ENCODE results near the gene MRPL28.

Gene MRPL28

GRCh38 chr16:360698-361336 is 9.5 kb downstream of the MRPL28 start:
- DNase-seq (ENCODE audit: low read depth, low spot score): no peak
- H3K4me3 ChIP-seq: no peak overlapping the region
- no peaks in the 10 kb centered on the region for H3K36me3 ChIP-seq (ENCODE audit: insufficient read depth, low read length)
- no peak overlapping the region for H3K27ac ChIP-seq
- no peaks in the 10 kb centered on the region for H3K9me3 ChIP-seq (ENCODE audit: low read depth, low read length)
- no peak for TF ChIP-seq FOXP2 (optimal IDR thresholded peaks at IDR 0.05; ENCODE audit: control extremely low read depth, extremely low read length, insufficient read depth)
- no peak overlapping the region for H3K9ac ChIP-seq (ENCODE audit: insufficient read length)

DNA sequence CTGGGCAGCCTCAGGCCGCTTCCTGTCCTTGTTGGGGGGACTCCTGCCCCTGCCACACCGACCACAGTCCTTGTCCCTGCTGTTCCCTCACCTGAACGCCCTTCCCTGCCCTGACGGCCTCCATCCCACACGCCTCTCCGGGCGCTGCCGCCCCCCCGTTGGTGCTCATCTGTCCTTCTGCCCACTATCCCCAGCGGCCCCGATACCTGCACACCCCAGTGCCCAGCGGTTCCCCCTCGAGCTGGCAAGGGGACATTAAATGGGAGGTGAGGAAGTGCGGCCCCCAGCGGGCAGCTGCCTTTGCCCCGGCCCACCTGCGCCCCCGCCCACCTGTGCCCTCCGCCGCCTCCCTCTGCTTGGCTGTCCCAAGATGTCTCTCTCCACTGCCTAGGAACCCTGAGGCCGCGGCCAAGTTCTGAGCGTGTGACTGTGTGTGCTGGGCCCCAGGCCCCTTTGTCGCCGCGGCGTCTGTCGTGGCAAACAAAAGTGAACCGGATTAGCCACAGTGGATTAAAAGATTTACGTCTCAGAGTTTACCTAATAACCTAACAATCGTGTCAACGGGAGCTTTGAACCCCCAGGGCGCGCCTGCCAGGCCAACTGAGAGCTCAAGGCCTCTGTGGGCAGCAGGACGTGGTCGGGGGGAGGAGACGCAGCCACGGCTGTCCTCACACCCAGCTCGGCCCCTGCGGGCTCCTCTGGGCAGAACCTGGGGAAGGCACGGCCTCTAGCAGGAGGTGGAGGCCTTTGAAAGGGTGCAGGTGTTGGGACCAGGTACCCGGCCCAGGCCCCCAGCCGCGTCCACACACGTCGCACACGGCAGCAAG is 10.3 kb downstream of the MRPL28 start:
- H3K36me3 ChIP-seq (ENCODE audit: insufficient read depth, low read length): no peaks in the 10 kb centered on the region
- no peak overlapping the region for H3K4me3 ChIP-seq
- no peak overlapping the region for H3K9ac ChIP-seq (ENCODE audit: insufficient read length)
- no peak for TF ChIP-seq EZH2 (IDR thresholded peaks at IDR 0.05)
- no peak for TF ChIP-seq FOXP2 (optimal IDR thresholded peaks at IDR 0.05; ENCODE audit: control extremely low read depth, extremely low read length, insufficient read depth)
- no peak for TF ChIP-seq POLR2AphosphoS5 (IDR thresholded peaks at IDR 0.05; ENCODE audit: borderline replicate concordance, low read depth, low read length)
- DNase-seq (ENCODE audit: low read depth, low spot score): no peak
- H3K9me3 ChIP-seq (ENCODE audit: low read depth, low read length): no peaks in the 10 kb centered on the region
- H3K27ac ChIP-seq: no peak overlapping the region

DNA sequence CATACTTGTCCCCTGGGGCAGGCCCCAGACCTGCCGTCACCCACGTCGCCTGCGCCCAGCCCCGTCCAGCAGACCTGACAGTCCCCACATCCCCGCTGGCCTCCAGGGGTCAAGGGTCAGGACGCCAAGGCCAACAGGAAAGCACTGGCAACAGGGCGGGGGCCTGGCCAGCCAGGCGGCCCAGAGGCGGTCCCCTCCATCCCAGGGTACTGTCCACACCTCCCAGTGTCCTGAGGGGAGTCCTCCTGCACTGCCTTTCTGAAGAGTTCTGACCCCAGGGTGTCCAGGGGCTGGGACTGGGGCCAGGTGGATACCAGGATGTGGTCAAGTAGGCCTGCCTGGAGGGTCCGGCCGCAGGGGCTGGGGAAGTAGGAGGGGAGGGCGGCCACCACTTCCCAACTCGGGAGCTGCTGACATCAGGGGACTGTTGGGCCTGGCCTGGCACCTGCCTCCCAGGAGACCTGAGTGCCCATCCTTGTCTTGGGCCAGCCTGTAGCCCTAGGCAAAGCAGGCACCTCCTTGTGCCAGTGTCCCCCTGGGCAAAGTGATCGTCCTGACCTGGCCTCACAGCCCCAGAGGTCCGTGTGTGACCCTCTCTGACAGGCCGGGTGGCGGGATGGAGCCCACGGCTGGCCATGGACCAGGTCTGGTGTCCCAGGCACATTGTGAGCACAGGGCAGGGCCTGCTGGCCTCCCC is 11.1 kb downstream of the MRPL28 start:
- Histone ChIP-seq H3K36me3 (ENCODE audit: insufficient read depth, low read length) (no peaks in the 10 kb centered on the region), H3K9me3 (ENCODE audit: low read depth, low read length) (no peaks in the 10 kb centered on the region), H3K9ac (ENCODE audit: insufficient read length) (no peak overlapping the region), H3K4me3 (no peak overlapping the region), H3K27ac (no peak overlapping the region)
- no peak for DNase-seq (ENCODE audit: low read depth, low spot score)
- TF ChIP-seq FOXP2 (optimal IDR thresholded peaks at IDR 0.05; ENCODE audit: control extremely low read depth, extremely low read length, insufficient read depth) (no peak), EZH2 (IDR thresholded peaks at IDR 0.05) (no peak), POLR2AphosphoS5 (IDR thresholded peaks at IDR 0.05; ENCODE audit: borderline replicate concordance, low read depth, low read length) (no peak)

- Histone ChIP-seq H3K9me3 (ENCODE audit: low read depth, low read length) (no peaks in the 10 kb centered on the region), H3K36me3 (ENCODE audit: insufficient read depth, low read length) (no peaks in the 10 kb centered on the region), H3K27ac (no peak overlapping the region), H3K4me3 (no peak overlapping the region), H3K9ac (ENCODE audit: insufficient read length) (no peak overlapping the region)
- no peak for DNase-seq (ENCODE audit: low read depth, low spot score)
- TF ChIP-seq EZH2 (IDR thresholded peaks at IDR 0.05): no peak
These were observed 13.6 kb downstream of the MRPL28 start for GRCh38 chr16:356741-357140.

- no peaks in the 10 kb centered on the region for H3K9me3 ChIP-seq (ENCODE audit: low read depth, low read length)
- no peak for DNase-seq (ENCODE audit: low read depth, low spot score)
- no peak overlapping the region for H3K9ac ChIP-seq (ENCODE audit: insufficient read length)
- no peak overlapping the region for H3K27ac ChIP-seq
- H3K36me3 ChIP-seq (ENCODE audit: insufficient read depth, low read length): peaks cover 8% of the 10 kb centered on the region
- H3K4me3 ChIP-seq: no peak overlapping the region
- TF ChIP-seq POLR2AphosphoS5 (IDR thresholded peaks at IDR 0.05; ENCODE audit: borderline replicate concordance, low read depth, low read length) (no peak), EZH2 (IDR thresholded peaks at IDR 0.05) (no peak), FOXP2 (optimal IDR thresholded peaks at IDR 0.05; ENCODE audit: control extremely low read depth, extremely low read length, insufficient read depth) (no peak)
These were observed 15.3 kb downstream of the MRPL28 start for GRCh38 chr16:354971-355461.

DNA sequence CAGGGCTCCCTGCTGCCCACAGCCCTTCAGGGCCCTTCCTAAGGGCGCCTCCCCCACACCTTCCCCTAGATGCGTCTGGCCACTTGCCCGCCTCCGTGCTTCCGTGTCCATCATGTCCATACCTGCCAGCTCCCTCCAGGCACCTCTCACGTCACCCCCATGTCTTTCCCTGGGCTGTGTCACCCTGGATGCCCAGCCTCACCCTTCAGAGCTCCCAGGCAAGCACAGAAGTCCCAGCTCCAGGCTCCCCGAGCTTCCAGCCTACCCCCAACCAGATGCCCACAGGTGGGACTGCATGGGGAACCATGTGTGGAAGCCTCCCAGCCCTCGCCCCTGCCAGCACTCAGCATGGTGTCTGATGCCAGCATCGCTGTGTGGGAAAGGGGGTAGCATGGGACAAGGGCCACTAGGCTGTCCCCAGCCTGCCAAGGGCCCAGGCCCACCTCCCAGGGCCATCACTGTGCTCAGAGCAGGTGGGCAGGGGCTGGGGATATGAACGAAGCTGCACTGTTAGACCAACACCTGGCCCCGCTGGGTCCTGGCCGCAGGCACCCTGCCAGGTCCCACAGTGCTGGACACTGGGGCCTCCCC is 16.0 kb downstream of the MRPL28 start:
- H3K4me3 ChIP-seq: no peak overlapping the region
- no peak overlapping the region for H3K9ac ChIP-seq (ENCODE audit: insufficient read length)
- H3K9me3 ChIP-seq (ENCODE audit: low read depth, low read length): no peaks in the 10 kb centered on the region
- H3K27ac ChIP-seq: no peak overlapping the region
- TF ChIP-seq EZH2 (IDR thresholded peaks at IDR 0.05): no peak
- no peak for TF ChIP-seq FOXP2 (optimal IDR thresholded peaks at IDR 0.05; ENCODE audit: control extremely low read depth, extremely low read length, insufficient read depth)
- no peak for TF ChIP-seq POLR2AphosphoS5 (IDR thresholded peaks at IDR 0.05; ENCODE audit: borderline replicate concordance, low read depth, low read length)
- no peak for DNase-seq (ENCODE audit: low read depth, low spot score)
- peaks cover 9% of the 10 kb centered on the region for H3K36me3 ChIP-seq (ENCODE audit: insufficient read depth, low read length)

DNA sequence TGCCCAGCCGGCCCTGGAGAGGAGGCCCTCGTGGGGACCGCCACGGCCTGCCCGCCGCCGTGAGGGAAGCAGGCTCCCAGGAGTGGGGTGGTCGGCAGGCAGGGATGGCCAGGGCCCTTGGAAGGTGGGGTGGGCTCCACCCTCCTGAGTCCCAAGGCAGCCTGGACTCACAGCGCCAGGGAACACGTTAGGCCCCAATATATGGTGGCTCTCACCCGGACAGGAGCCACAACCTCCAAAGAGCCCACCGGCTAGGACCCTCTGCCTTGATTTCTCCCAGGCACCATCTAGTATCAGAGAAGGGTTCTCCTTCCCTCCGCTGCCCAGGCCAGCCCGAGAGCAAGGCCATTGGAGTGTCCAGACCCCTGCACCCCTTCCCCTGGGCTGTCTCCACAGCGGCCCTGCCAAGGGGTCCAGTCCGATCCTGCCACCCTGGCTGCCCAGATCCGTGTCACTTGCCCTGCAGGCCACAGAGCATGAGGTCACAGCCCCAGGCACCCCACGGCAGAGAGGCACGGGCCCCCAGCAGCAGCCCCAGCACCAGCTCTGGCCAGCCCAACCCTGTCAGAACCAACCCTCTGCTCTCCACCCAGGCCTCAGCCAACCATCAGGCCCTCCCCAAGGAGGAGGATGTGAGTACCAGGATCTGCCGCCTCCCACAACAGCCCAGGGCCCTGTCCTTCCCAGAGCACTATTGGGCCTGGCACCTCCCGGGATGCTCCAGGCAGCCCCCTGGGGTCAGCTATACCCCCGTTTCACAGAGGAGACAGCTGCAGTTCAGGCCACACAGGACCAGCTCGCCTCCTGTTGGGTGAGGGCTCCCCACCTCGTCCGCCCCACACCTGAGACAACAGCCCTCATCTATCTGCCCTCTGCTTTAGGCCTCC is 16.7 kb downstream of the MRPL28 start:
- no peak overlapping the region for H3K27ac ChIP-seq
- H3K36me3 ChIP-seq (ENCODE audit: insufficient read depth, low read length): peaks cover 9% of the 10 kb centered on the region
- no peak for DNase-seq (ENCODE audit: low read depth, low spot score)
- TF ChIP-seq FOXP2 (optimal IDR thresholded peaks at IDR 0.05; ENCODE audit: control extremely low read depth, extremely low read length, insufficient read depth) (no peak), EZH2 (IDR thresholded peaks at IDR 0.05) (no peak), POLR2AphosphoS5 (IDR thresholded peaks at IDR 0.05; ENCODE audit: borderline replicate concordance, low read depth, low read length) (no peak)
- H3K9ac ChIP-seq (ENCODE audit: insufficient read length): peak overlapping the region; percentile 66
- H3K4me3 ChIP-seq: peak overlapping the region; percentile 75
- H3K9me3 ChIP-seq (ENCODE audit: low read depth, low read length): no peaks in the 10 kb centered on the region
